Activated CD4-positive, alpha-beta T cell treated with anti-CD3 and anti-CD28 coated beads, Interleukin-2, Interleukin-4, amounts not matched to agents 100 ng/mL and 50 ng/mL, durations not matched to agents 16 hours and 8 hours (primary cell): ENCODE data around the gene ZSWIM8.
"Not testable (repeated sequence)": the region's sequence is repeated elsewhere in the genome, so short reads cannot be mapped to it uniquely, and the experiment has no call there.

Source experiments
- DNase-seq: peaks from one replicate; pipeline ENCODE4 v3.0.0-alpha.2; 2020; ENCODE audit warnings: low spot score

The ZSWIM8 gene

GRCh38 chr10:73785211-73785720 is at the start of gene ZSWIM8:
Gene ZSWIM8, plus strand, starts transcription at chr10:73785606. Its CDS starts 273 bp downstream, at chr10:73785879.
- peak; percentile 90 for DNase-seq

GRCh38 chr10:73740501-73741254 is 44.7 kb upstream of the ZSWIM8 start:
- not testable (repeated sequence) for DNase-seq

- DNase-seq: no peak
Observed at GRCh38 chr10:73742454-73742734, 43.0 kb upstream of the ZSWIM8 start.

GRCh38 chr10:73743327-73743904 is 42.0 kb upstream of the ZSWIM8 start:
- no peak for DNase-seq

GRCh38 chr10:73743905-73744663 is 41.3 kb upstream of the ZSWIM8 start, which contains the start of gene SEC24C:
Gene SEC24C, plus strand, starts transcription at chr10:73744372. Its CDS starts 2,461 bp downstream, at chr10:73746833.
- peak; percentile 96 for DNase-seq

- peak; percentile 54 for DNase-seq
Observed at GRCh38 chr10:73744664-73744975, 40.8 kb upstream of the ZSWIM8 start.

GRCh38 chr10:73746721-73747120 is 38.7 kb upstream of the ZSWIM8 start:
- DNase-seq: no peak

GRCh38 chr10:73750819-73751218 is 34.6 kb upstream of the ZSWIM8 start:
- DNase-seq: no peak

- DNase-seq: no peak
Observed at GRCh38 chr10:73756183-73756582, 29.2 kb upstream of the ZSWIM8 start.

GRCh38 chr10:73758704-73759511 is 26.5 kb upstream of the ZSWIM8 start:
- DNase-seq: no peak

GRCh38 chr10:73759512-73760115 is 25.8 kb upstream of the ZSWIM8 start:
- peak; percentile 56 for DNase-seq

- no peak for DNase-seq
Observed at GRCh38 chr10:73761781-73762180, 23.6 kb upstream of the ZSWIM8 start.

GRCh38 chr10:73762915-73763314 is 22.5 kb upstream of the ZSWIM8 start:
- peak; percentile 89 for DNase-seq

GRCh38 chr10:73763343-73763742 is 22.1 kb upstream of the ZSWIM8 start:
- peak; percentile 49 for DNase-seq

GRCh38 chr10:73765066-73765465 is 20.3 kb upstream of the ZSWIM8 start:
- DNase-seq: no peak

GRCh38 chr10:73768881-73769280 is 16.5 kb upstream of the ZSWIM8 start:
- DNase-seq: peak; percentile 50

- no peak for DNase-seq
Observed at GRCh38 chr10:73769396-73769795, 16.0 kb upstream of the ZSWIM8 start.

GRCh38 chr10:73771722-73772280 is 13.6 kb upstream of the ZSWIM8 start:
- DNase-seq: peak; percentile 74

- peak; percentile 84 for DNase-seq
Observed at GRCh38 chr10:73772281-73773151, 12.9 kb upstream of the ZSWIM8 start.

- DNase-seq: no peak
Observed at GRCh38 chr10:73773152-73773879, 12.1 kb upstream of the ZSWIM8 start.
